Endothelial cell of umbilical vein (primary cell): ENCODE results near the gene PCNX4. TPM values are rescaled to one million over a fixed set of nuclear protein-coding genes. Genes with fewer than 3 reads are reported as not detected.

Experiments
- BruUV-seq: library from RNA; stranded (reverse); fragments of 400-500 nt; replicated peaks from 2 replicates; lab custom pipeline; 2021; lab: Mats Ljungman, UMichigan
- CTCF ChIA-PET: fragments of 300-600, 350-600 bp; sonication (Branson Sonifier 250); formaldehyde crosslinking; loops from one replicate; lab custom pipeline; 2021; ENCODE audit warnings: antibody characterized with exemption, inconsistent platforms; lab: Charles Lee
- POLR2A ChIA-PET: fragments of 300-600, 350-600 bp; sonication (Branson Sonifier 250); formaldehyde crosslinking; loops from one replicate; lab custom pipeline; 2021; ENCODE audit warnings: antibody characterized with exemption, inconsistent platforms; lab: Charles Lee
- DNase-seq: peaks from one replicate; pipeline ENCODE4 v3.0.0-alpha.2; 2011; ENCODE audit warnings: low read depth, low spot score
- FAIRE-seq: peaks from 2 replicates; lab custom pipeline; 2011; peaks lifted over from hg19 to GRCh38; lab: Jason Lieb, UNC
- H2AFZ ChIP-seq: 2 replicates; pipeline ENCODE4 v1.6.0; 2012; ENCODE audit warnings: low read depth, low read length, control low read depth, inconsistent platforms
- H3K27ac ChIP-seq: 2 replicates; pipeline ENCODE4 v1.5.1; 2011; ENCODE audit warnings: low read depth, mild to moderate bottlenecking, control low read depth, low read length, moderate library complexity; ENCODE audit not compliant: insufficient read depth
- H3K27me3 ChIP-seq, 2 experiments: 2 replicates each; pipeline versions ENCODE4 v1.6.0 to v1.6.1; 2011; ENCODE audit warnings: low read length in 2 of 2, mixed read lengths in 1 of 2; ENCODE audit not compliant: control insufficient read depth in 2 of 2, insufficient read depth in 2 of 2
- H3K36me3 ChIP-seq, 2 experiments: 2 replicates in 1 of 2; 3 replicates in 1 of 2; pipeline ENCODE4 v1.5.1; 2011; ENCODE audit warnings: low read length in 2 of 2, mild to moderate bottlenecking in 1 of 2, moderate library complexity in 1 of 2; ENCODE audit not compliant: control insufficient read depth in 2 of 2, insufficient read depth in 2 of 2; ENCODE audit errors: extremely low read depth in 1 of 2
- H3K4me1 ChIP-seq: 3 replicates; pipeline ENCODE4 v1.5.1; 2011; ENCODE audit warnings: mild to moderate bottlenecking, low read length; ENCODE audit not compliant: control insufficient read depth, insufficient read depth; ENCODE audit errors: extremely low read depth
- H3K4me2 ChIP-seq: 2 replicates; pipeline ENCODE4 v1.6.1; 2011; ENCODE audit warnings: low read length, control low read depth, mixed read lengths; ENCODE audit not compliant: insufficient read depth
- H3K4me3 ChIP-seq, 3 experiments: fragments of 200-600 bp in 1 of 3; sonication (generic), shearing (Covaris generic) in 1 of 3; replicated peaks in 1 of 3; 2 replicates each; pipeline ENCODE4 v1.5.1; 2011 to 2016; ENCODE audit warnings: control low read depth in 3 of 3, low read length in 3 of 3, mild to moderate bottlenecking in 2 of 3, inconsistent platforms in 1 of 3, low read depth in 1 of 3, moderate library complexity in 1 of 3; ENCODE audit not compliant: insufficient read depth in 1 of 3
- H3K79me2 ChIP-seq: 2 replicates; pipeline ENCODE4 v1.6.0; 2012; ENCODE audit warnings: low read length, inconsistent platforms; ENCODE audit not compliant: control insufficient read depth, insufficient read depth
- H3K9ac ChIP-seq: replicated peaks from 2 replicates; pipeline ENCODE3; 2011; ENCODE audit warnings: low read length, control low read depth; ENCODE audit not compliant: insufficient read depth; ENCODE audit errors: extremely low read depth
- H3K9me1 ChIP-seq: replicated peaks from 3 replicates; pipeline ENCODE4 v1.6.0; 2011; ENCODE audit warnings: mild to moderate bottlenecking, low read length; ENCODE audit not compliant: control insufficient read depth, insufficient read depth; ENCODE audit errors: extremely low read depth
- H3K9me3 ChIP-seq: replicated peaks from 2 replicates; pipeline ENCODE4 v1.5.1; 2012; ENCODE audit warnings: low read length, inconsistent platforms; ENCODE audit not compliant: control insufficient read depth, insufficient read depth
- H4K20me1 ChIP-seq: replicated peaks from 2 replicates; pipeline ENCODE3; 2011; ENCODE audit warnings: mild to moderate bottlenecking, low read length; ENCODE audit not compliant: control insufficient read depth, insufficient read depth; ENCODE audit errors: extremely low read depth
- EZH2 ChIP-seq: IDR thresholded peaks from 2 replicates; pipeline ENCODE4 v1.6.1; 2012; ENCODE audit warnings: borderline replicate concordance, low read depth, mild to moderate bottlenecking, moderate library complexity, low read length, inconsistent platforms; ENCODE audit not compliant: severe bottlenecking
- FOS ChIP-seq: IDR thresholded peaks from 2 replicates; pipeline ENCODE4 v1.6.1; 2011; ENCODE audit warnings: mild to moderate bottlenecking, low read length, moderate library complexity, borderline replicate concordance; ENCODE audit not compliant: insufficient read depth
- GATA2 ChIP-seq: IDR thresholded peaks from 2 replicates; pipeline ENCODE4 v1.7.0; 2011; ENCODE audit warnings: low read depth, mild to moderate bottlenecking, moderate library complexity, mixed read lengths, low read length; ENCODE audit not compliant: insufficient read length, insufficient read depth
- JUN ChIP-seq: IDR thresholded peaks from 2 replicates; pipeline ENCODE4 v1.6.1; 2011; ENCODE audit warnings: borderline replicate concordance, low read depth; ENCODE audit not compliant: insufficient read length, insufficient read depth
- MAX ChIP-seq: IDR thresholded peaks from 2 replicates; pipeline ENCODE4 v1.6.1; 2011; ENCODE audit not compliant: insufficient read depth, insufficient read length
- MYC ChIP-seq: IDR thresholded peaks from one replicate; pipeline ENCODE4 v1.6.1; 2011; ENCODE audit warnings: mild to moderate bottlenecking, low read depth, low read length
- POLR2A ChIP-seq: IDR thresholded peaks from 2 replicates; pipeline ENCODE4 v1.6.1; 2012; ENCODE audit warnings: low read depth, mild to moderate bottlenecking, control low read depth, low read length
- POLR2AphosphoS5 ChIP-seq: IDR thresholded peaks from 2 replicates; pipeline ENCODE4 v1.6.1; 2012; ENCODE audit warnings: low read depth, mild to moderate bottlenecking, control low read depth, low read length, moderate library complexity; ENCODE audit not compliant: insufficient read depth
- dilution Hi-C: fragments of 300-500 bp; cut with MboI; formaldehyde crosslinking; loops from one replicate; pipeline ENCODE4 v1.15.0; 2019; ENCODE audit warnings: low sequenced_read_pairs; ENCODE audit not compliant: extremely low pct_ligation_motif_present
- intact Hi-C: fragments of 100-400 bp; cut with micrococcal nuclease; formaldehyde crosslinking; loops from one replicate; pipeline ENCODE4 v1.10.0; 2022
- polyA plus RNA-seq, 4 experiments: library from polyadenylated mRNA; depleted of rRNA in 3 of 4; stranded (reverse) in 3 of 4; unstranded in 1 of 4; fragments of >200 nt; gene quantifications; 2 replicates each; pipeline versions ENCODE4 v1.2.1 to v1.2.3, GENCODE V29; 2011 to 2012; ENCODE audit warnings: missing spikeins in 1 of 4
- total RNA-seq: library from RNA; stranded (reverse); gene quantifications from 2 replicates; pipeline ENCODE4 v1.2.3, GENCODE V29; 2021
- TF ChIP-seq, protein P1 (sequence below), 2 donors: IDR thresholded peaks; 1 replicate in 1 of 2; 2 replicates in 1 of 2; pipeline ENCODE4 v1.5.1; 2011; ENCODE audit warnings: low read length in 2 of 2, mild to moderate bottlenecking in 2 of 2, moderate library complexity in 2 of 2, control low read depth in 1 of 2, inconsistent platforms in 1 of 2, low read depth in 1 of 2; ENCODE audit not compliant: insufficient read depth in 1 of 2; ENCODE audit errors: extremely low read depth in 1 of 2

Gene PCNX4
- total and polyA plus RNA-seq, 2 donors (not counting 3 experiments of a cell fraction or from before 2014, with no cell fraction given) = 35.5 to 51.6 TPM

DNA sequence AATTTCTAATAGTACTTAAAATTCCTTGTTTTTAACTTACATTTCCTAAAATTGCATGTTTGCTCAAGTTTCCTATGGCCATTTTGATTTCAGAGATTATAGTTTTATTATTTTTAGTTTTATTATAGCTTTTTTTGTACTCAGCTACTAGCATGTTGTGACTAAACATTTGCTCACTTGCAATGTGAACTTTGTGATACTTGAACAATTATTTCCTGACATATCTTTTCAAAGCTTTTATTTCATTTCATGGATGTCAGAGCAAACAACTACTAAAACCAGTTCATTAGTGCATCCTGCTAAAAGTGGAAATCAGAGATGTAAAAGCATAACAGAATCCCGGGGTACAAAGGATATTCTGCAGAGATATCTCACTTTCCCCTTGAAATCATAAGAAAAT, 33.6 kb upstream of the PCNX4 start:
- POLR2A ChIA-PET = no interaction called here

More for the DNA sequence above, 33.6 kb upstream of the PCNX4 start:
- CTCF ChIA-PET = interaction anchor here (1.0 kb wide), 1 partner anchor 126 kb away, joined by 4 read pairs; no protein-coding TSS in a partner anchor
- H3K9me3 ChIP-seq = no peaks in the 10 kb centered on the region
- H3K9ac ChIP-seq = no peak overlapping the region
- TF ChIP-seq FOS = no peak
- TF ChIP-seq MAX = no peak
- TF ChIP-seq MYC = no peak
- no peak for TF ChIP-seq EZH2
- TF ChIP-seq POLR2A = no peak
- no peak for TF ChIP-seq JUN
- TF ChIP-seq, protein P1, sequence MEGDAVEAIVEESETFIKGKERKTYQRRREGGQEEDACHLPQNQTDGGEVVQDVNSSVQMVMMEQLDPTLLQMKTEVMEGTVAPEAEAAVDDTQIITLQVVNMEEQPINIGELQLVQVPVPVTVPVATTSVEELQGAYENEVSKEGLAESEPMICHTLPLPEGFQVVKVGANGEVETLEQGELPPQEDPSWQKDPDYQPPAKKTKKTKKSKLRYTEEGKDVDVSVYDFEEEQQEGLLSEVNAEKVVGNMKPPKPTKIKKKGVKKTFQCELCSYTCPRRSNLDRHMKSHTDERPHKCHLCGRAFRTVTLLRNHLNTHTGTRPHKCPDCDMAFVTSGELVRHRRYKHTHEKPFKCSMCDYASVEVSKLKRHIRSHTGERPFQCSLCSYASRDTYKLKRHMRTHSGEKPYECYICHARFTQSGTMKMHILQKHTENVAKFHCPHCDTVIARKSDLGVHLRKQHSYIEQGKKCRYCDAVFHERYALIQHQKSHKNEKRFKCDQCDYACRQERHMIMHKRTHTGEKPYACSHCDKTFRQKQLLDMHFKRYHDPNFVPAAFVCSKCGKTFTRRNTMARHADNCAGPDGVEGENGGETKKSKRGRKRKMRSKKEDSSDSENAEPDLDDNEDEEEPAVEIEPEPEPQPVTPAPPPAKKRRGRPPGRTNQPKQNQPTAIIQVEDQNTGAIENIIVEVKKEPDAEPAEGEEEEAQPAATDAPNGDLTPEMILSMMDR (IDR thresholded peaks at IDR 0.05; ENCODE audit: extremely low read depth in 1 of 2, insufficient read depth in 1 of 2, low read depth in 1 of 2, low read length in 2 of 2) = no peak
- no peak for TF ChIP-seq POLR2AphosphoS5
- no peak for TF ChIP-seq GATA2
- H3K27me3 ChIP-seq = peaks cover 3 to 12% of the 10 kb centered on the region in 2 experiments
- DNase-seq = no peak
- H3K27ac ChIP-seq = no peak overlapping the region
- H4K20me1 ChIP-seq = no peaks in the 10 kb centered on the region
- no peak overlapping the region for H3K4me3 ChIP-seq
- no peaks in the 10 kb centered on the region for H3K4me1 ChIP-seq
- no peak overlapping the region for H3K4me2 ChIP-seq
- H2AFZ ChIP-seq = no peak overlapping the region
- FAIRE-seq = no peak
- dilution Hi-C loops (no loop called here), intact Hi-C loops (no loop called here)
- H3K9me1 ChIP-seq = no peaks in the 10 kb centered on the region
- H3K36me3 ChIP-seq = no peaks in the 10 kb centered on the region
- BruUV-seq = no TSS peak
- no peaks in the 10 kb centered on the region for H3K79me2 ChIP-seq
